AG10803 (cell line): ENCODE measurements around the gene S100P.

Source experiments
- DNase-seq: peaks from one replicate; pipeline ENCODE4 v3.0.0; 2010; ENCODE audit warnings: low read depth
- H3K4me3 ChIP-seq: 2 replicates; pipeline ENCODE4 v1.5.1; 2011; ENCODE audit warnings: mild to moderate bottlenecking, low read length, control low read depth
- CTCF ChIP-seq: conservative IDR thresholded peaks from 2 replicates; pipeline ENCODE4 v1.5.1; 2011; ENCODE audit warnings: mild to moderate bottlenecking, low read length, control low read depth, inconsistent platforms

The S100P gene

GRCh38 chr4:6684656-6685055 lies 9.0 kb upstream of the S100P start:
- DNase-seq: no peak
- no peak for TF ChIP-seq CTCF
- H3K4me3 ChIP-seq: no peak overlapping the region

- no peak for TF ChIP-seq CTCF
- no peak for DNase-seq
- no peak overlapping the region for H3K4me3 ChIP-seq
Measured at GRCh38 chr4:6686104-6686787, 7.4 kb upstream of the S100P start.

- DNase-seq: no peak
- no peak overlapping the region for H3K4me3 ChIP-seq
- TF ChIP-seq CTCF: no peak
Measured at GRCh38 chr4:6687947-6688878, 5.5 kb upstream of the S100P start.

- no peak overlapping the region for H3K4me3 ChIP-seq
- DNase-seq: peak; percentile 86
- TF ChIP-seq CTCF: peak; percentile 14; the same call in 1 of the 2 replicates
Measured at GRCh38 chr4:6688879-6689505, 4.7 kb upstream of the S100P start.

- no peak for TF ChIP-seq CTCF
- no peak overlapping the region for H3K4me3 ChIP-seq
- no peak for DNase-seq
Measured at GRCh38 chr4:6689506-6689960, 4.1 kb upstream of the S100P start.

GRCh38 chr4:6692379-6692778 lies 1.3 kb upstream of the S100P start:
- no peak overlapping the region for H3K4me3 ChIP-seq
- no peak for DNase-seq
- no peak for TF ChIP-seq CTCF
